T-helper 1 cell (primary cell): Measurements from ENCODE around the gene PAFAH2.

ENCODE experiments used
- DNase-seq, 5 donors: peaks; one replicate each; pipeline ENCODE4 v3.0.0-alpha.2; 2012 to 2020

Gene PAFAH2

DNA sequence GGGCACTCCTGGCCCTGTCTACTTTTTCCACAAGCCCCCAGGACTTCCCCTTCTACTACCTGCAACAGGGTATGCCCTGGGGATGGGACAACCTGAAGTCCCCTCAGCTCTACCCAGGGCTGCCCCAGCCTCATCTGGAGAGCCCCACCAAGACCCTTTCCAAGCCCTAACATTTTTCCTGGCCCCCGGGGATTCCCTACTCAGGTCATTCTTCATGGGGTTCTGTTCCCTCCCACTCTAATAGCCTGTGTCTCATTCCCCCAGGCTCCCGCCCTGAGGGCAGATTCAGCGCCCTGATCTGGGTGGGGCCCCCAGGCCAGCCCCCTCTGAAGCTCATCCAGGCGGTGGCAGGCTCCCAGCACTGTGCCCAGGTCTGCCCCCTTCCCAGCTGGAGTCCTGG lies 33.3 kb upstream of the PAFAH2 start:
- DNase-seq, result no peak

DNA sequence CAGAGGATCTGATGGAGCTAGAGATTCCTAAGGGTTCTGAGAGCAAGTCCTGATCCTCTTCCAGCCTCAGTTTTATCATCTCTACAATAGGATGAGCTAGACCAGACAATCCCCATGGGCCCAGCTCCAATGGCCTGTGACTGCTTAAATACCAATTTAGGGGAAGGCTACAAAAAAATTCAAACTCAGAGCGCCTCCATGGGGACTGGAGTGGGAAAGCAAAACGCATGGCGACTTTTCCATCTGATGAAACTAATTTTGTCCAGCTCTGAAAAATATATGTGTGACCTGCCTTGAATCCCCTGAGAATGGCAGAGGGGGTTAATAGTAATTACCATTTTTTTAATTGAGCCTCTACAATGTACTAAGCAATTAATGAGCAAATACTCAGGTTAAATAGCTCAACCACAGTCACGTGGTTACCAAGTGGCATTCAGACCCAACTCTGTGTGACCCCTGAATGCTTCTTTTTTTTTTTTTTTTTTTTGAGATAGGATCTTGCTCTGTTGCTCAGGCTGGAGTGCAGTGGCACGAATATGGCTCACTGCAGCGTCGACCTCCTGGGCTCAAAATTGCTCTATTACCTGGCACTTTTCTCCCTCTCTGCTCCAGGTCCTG lies 32.1 kb upstream of the PAFAH2 start:
- no peak for DNase-seq

DNA sequence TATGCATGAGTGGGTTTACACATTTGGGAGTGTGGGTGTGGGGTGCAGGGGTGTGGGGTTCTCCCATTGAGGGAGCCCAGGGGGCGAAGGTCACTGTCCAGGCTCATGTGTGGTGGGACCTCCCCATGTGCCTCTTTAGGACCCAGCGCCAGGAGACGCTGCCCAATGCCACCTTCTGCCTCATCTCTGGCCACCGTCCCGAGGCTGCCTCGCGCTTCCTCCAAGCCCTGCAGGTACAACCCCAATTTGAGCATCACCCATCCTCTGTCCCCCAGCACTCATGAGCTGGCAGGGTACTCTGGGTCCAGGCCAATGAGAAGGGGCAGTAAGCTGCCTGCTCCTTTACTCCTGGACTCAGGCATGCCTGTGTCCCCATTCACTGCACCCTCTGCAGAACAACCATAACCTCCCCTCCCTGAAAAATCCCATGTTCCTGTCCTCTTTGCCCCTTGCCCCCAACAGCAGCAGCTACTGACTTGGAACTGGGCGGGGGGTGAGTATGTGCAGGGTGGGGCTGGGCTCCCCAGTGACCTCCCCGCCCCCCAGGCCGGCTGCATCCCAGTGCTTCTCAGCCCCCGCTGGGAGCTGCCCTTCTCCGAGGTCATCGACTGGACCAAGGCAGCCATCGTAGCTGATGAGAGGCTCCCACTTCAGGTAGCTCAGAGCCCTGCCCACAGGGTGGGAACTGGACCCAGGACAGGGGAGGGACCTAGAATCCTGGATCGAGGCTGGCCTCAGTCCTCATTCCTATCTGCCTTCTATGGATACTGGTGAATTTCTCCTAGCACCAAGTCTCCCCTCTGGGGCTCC lies 31.4 kb upstream of the PAFAH2 start:
- no peak for DNase-seq

DNA sequence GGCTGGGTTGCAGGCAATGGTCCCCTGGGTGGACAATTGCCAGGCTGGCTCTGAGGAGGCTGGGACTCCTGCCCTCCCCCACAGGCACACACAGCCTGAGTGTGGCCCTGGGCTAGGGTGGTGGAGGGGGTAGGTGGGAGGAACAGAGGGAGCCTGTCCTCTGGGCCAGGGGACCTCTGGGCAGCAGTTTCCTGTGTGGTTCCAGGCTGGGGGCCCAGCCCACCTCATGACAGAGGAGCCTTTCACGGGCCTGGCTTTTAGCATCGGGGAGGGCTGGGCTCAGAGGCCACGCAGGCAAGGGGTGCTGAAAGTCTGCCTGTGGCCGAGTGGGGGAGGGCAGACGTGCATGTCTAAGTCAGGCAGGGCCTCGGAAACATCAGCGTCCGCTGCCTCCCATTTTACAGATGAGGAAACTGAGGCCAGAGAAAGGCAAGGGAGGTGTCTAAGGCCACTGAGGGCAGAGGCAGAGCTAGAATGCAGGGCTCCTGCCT lies 30.7 kb upstream of the PAFAH2 start:
- DNase-seq, result no peak

DNA sequence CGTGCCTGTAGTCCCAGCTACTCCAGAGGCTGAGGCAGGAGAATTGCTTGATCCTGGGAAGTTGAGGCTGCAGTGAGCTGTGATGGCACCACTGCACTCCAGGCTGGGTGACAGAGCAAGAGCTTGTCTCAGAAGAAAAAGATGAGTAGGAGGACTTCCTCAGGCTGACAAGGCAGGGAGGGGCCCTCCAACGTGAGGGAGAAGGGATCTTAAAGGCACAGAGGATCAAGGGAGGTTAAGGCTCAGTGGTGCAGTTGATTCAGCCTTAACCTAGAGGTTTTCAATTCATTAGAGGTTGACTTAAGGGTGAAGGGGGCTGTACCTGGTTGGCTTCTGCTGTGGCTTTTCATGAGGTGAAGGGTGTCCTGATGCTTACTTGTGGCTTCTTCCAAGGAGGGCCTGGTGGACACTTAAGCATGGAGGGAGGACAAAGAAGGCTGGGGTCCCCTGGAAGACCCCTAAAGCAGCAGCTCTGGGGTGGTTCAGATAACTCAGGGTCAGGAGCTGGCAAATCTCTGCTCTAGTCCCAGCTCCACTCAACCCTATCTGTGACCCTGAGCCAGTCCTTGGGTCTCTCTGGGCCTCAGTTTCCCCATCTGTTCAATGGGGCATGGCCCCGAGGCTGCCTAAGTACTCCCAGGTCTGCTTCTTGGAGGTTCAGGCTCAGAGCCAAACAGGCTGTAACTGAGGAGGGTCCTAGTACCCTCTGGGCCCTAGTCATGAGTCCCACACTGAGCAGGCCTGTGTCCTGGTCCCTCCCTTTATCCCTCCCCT lies 30.0 kb upstream of the PAFAH2 start:
- DNase-seq, result no peak

DNA sequence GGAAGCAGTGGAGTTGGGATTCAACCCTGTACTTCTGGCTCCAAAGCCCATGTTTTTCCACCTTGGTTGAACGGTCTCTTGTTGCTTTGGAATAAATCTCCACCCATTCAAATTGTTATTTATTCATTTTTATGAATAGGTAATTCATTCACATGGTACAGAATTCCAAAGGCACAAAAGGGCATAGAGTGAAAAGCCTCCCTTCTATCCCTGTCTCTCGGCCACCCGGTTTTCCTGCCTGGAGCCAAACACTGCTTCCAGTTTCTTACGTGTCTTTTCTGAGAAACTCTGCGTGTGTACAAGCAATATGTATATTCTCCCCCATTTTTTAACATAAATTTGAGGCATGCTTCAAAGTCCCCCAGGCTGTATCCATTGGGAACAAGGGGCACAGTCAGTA lies 27.7 kb upstream of the PAFAH2 start:
- no peak for DNase-seq

DNA sequence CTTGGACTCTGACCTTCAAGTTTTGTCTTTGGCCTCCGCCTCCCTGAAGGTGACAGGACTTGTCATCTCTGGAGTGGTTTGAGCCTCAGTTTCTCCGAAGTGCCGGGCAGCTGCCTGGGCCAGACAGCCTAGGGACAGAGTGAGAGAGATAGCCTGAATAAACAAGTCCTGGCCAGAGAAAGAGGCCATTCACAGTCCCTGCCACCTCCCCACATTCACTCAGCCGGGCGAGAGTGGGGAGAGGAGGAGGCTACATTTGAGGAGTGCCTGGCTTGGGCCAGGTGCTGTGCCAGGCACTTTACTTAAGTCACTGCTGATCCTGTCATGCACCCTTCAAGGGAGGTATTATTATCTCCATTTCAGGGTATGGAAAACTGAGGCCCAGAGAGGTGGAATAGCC lies 27.2 kb upstream of the PAFAH2 start:
- DNase-seq, result no peak

DNA sequence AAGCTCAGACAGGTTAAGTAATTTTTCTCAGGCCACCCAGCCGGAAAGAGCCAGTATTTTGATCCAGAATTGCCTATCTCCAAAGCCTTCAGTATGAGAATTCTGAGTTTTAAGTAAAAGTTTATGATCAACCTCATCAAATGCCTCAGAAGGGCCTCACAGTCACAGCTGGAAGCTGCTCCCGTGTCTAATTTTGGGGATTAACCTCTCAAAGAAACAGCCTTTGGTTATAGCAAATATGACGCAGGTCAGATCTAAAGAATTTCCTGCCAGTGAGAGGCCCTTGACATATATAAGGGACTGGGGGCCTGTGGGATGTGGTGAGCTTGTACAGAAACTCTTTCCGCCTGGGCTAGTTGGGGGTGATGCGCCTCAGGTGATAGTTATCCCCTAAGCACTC lies 26.0 kb upstream of the PAFAH2 start:
- no peak for DNase-seq

DNA sequence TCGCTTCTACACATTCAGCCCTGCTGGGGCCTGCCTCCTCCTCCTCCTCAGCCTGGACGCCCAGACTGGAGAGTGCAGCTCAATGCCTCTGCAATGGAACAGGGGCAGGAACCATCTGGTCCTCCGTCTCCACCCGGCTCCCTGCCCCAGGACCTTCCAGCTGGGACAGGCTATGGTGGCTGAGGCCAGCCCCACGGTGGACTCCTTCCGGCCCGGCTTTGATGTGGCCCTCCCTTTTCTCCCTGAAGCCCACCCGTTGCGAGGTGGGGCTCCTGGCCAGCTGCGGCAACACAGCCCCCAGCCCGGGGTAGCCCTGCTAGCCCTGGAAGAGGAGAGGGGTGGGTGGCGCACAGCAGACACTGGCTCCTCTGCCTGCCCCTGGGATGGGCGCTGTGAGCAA lies 25.1 kb upstream of the PAFAH2 start:
- no peak for DNase-seq

DNA sequence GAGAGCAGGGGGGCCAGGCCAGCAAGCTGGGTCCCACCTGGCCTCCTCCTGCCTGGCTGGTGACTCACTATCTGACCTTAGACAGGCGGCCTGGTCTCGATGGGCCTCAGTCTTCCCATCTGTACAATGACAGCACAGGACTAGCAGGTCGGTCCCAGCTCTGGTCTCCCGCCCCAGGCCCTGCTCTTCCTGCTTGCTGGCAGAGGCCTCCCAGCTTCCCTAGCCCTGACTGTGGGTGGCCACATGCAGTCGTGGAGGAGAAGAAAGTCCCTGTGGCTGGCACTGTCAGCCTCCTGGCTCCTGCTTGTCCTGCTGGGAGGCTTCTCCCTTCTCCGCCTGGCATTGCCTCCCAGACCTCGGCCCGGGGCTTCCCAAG lies 24.5 kb upstream of the PAFAH2 start:
- DNase-seq, result no peak

DNA sequence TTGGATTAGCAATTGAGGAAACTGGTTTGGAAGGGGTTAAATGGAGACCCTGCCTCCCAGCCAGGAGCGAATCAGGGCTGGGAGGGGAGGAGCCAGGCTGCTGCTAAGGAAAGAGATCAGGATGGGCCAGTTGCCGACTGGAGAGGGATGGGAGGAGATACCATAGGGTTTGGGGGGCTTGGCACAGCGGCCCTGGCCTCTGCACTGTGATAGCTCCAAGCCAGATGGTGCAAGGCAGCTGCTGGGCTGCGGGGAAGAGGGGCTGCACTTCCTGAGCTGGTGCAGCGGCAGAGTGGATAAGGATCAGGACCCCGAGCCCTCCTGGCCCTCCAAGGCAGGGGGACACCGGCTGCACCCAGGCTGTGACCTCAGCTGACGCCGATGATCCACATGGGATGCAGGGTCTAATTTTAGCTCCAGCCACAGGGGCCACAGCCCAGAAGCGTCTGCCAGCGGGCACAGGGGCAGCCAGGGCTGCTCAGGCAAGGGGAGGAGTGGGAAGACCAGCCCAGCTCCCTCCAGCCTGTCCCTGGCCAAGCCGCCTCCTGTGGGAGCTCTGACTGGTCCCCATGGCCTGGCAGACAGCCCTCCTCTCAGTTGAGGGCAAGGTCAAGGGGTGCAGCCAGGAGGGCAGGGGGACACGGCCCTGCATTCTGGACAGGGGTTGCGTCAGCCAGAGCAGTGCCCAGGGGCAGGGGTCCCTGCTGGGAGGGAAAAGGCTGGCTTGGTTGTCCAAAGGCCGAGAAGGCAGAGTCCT lies 24.0 kb upstream of the PAFAH2 start, which contains the start of gene EXTL1:
TSS of gene EXTL1 (plus strand) at position 129 of the 757 bp plus-strand sequence. CDS start 872 bp downstream, outside the sequence.
- no peak for DNase-seq

DNA sequence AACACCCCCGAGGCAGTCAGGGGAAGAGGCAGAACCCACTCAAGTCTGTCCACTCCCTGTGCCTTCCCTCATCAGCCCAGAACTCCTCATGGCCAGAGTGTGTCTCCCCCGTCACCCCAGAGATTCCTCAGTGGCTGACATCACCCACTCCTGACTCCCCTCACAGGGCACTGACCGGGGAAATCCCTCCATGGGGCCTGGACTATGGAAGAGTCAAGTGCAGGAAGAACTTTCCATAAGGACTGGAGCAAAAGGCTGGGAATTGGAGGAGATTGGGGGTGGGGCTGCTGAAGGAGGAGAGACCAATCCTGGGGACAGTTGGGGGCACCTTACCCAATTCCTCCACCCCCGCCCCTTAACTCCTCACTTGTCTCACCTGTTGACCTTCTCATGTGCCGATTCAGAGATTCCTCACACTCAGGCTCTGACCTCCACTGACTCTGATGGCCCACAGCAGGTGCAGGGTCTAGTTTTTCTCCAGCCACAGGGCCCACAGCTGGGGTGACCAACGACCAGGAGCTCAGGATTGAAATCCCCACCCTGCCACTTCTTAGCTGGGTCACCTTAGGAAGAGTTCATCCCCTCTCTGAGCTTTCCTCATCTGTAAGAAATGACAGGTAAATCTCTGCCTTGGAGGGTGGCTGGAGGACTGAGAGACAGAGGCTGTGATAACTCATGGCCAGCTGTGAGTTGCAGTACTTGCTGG lies 23.2 kb upstream of the PAFAH2 start:
- DNase-seq, result no peak

DNA sequence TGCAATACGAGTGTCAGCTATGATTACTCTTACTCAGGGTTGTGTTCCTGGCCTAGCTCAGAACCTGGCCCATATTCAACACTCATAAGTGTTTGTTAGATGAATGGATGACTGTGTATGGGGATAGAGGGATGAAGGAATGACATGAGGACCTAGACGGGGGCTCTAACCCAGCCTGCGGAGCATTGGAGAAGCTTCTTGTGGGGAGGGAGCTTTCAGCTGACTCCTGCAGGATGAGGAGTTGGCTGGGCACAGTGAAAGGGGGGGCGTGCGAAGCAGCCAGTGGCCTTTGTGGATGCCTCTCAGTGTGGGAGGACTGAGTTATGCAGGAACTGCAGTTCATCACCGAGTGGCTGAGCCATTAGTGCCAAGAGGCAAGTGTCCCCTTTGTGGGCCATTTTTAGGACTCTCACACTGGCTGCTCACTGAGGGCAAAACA lies 22.5 kb upstream of the PAFAH2 start:
- no peak for DNase-seq

DNA sequence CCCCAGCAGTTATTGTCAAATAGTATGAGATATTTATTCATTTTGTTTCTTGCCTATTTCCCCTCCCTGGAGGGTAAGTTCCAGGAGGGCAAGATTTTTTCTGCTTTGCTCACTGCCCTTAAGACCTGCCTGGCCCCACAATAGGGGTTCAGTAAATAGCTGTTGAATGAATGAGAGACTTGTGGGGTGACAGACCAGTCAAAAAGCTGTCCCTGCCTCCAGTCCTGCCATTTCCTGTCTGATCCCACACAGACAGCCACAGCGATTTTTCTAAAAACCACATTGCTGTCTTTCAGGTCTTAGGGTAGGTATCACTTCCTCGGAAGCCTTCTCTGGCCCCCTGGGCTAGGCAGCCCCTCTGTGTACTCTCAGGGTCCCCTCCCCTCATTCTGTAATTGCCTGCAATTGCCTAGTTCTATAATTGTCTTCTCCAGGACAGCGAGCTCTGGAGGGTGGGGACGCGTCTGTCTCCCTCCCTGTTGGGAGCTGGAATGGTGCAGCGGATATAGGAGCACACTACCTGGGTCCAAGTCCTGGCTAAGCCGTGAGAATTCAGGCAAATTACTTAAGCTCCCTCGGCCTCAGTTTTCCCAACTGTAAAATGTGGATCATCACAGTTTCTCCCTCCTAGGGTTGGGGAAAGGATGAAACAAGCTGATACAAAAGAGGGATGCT lies 21.9 kb upstream of the PAFAH2 start:
- no peak for DNase-seq

DNA sequence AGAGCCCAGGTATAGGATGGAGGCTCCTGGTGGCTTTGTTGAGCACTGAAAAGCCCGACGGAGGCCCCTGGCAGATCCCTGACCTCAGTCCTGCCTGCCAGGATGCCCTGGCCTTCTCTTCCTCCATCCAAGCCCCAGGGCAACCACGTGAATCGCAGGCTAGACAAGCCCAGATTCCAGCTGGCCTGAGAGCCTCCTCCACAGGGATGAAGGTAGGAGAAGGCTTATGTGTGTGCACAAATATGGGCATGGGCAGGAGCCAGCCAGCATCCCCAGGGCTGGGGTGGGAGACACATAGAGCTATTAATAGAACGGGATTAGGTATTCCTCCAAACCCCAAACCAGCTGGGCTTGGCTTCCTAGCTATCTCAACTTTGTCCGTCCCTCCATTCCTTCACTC lies 19.7 kb upstream of the PAFAH2 start:
- DNase-seq, result no peak

DNA sequence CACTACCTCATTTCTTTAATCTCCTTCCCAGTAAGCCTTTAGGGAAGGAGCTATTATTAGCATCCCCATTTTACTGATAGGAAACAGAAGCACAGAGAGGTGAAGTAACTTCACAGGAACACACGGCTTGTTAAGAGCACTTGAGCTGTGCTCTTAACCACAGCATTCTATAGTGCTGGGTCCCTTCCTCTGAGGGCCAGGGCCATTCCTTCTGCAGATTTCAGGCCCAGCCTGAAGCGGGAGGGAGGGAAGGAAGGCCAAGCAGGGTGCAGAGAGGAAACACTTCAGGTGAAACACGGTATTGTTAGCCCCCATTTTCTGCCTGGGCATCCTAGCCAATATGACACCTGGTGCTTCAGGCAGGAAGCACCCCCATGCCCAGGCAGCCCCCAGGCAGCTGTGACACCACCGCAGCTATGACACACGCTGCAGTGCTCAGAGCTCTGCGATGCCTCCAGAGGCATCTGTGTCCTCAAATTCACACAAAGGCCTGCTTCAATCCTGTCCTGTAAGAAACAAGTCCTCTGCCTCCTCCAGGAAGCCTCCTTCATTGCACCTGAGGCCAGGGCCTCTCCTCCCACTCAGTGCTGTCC lies 19.2 kb upstream of the PAFAH2 start:
- no peak for DNase-seq

DNA sequence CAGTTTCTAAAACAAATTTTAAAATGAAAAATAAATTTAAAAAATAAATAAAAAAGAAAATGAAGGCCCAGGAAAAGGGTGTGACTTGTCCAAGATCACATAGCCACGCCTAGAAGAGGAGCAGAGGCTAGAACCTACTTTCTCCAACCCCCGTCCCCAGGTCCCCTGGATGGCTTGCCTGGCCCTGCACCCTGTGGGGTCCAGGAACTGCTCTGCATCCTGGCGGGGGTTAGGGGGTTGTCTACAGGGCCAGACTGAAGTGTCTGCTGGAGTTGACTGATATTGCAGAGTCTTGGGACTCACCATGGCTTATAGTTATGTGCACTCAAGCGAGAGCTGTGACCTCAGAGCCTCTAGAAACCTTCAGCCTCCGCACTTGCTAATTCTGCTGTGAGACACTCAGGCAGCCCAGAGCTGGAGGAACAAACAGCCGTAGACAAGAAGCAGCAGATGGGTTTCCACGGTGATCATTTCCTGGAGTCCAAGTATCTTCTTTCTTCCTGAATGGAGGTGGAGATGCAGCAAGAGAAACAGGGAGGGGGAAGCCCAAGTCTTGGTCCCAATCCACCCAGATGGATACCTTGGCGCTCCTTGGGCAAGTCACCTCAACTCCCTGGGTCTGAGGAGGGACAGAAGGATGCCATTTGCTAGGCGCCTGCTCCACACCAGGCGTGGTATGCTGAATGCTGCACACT lies 18.5 kb upstream of the PAFAH2 start:
- no peak for DNase-seq

DNA sequence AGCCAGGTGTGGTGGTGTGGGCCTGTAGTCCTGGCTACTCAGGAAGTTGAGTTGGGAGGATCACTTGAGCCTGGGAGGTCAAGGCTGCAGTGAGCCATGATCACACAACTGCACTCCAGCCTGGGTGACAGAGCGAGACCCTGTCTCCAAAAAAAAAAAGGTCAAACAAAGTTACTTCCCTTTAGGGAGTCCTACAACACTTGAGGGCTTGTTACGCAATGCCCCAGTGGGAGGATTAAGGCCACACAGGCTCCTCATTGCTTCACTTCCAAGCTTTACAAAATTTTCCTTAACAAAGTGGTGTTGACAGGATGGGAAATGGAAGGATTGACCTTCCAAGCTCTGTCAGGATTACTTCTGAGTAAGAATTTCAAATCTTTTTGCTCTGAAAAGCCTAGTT lies 17.5 kb upstream of the PAFAH2 start:
- no peak for DNase-seq

DNA sequence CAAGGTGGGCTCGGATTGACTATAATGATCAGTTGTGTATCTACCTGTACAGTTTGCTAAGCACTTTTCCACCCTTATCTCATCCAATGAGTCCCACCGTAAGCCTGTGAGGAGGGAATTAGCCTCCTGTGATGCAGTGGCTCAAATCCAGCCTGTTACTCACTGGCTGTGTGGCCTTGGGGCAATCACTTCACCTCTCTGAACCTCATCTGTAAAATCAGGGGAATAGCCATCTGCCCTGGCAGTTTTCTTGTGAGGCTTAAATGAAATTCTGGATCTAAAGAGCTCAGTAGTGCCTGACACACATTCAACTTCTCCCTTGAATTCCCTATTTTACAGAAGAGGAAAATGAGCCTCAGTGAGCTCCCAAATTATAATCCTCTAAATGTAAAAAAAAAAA lies 16.3 kb upstream of the PAFAH2 start:
- no peak for DNase-seq

DNA sequence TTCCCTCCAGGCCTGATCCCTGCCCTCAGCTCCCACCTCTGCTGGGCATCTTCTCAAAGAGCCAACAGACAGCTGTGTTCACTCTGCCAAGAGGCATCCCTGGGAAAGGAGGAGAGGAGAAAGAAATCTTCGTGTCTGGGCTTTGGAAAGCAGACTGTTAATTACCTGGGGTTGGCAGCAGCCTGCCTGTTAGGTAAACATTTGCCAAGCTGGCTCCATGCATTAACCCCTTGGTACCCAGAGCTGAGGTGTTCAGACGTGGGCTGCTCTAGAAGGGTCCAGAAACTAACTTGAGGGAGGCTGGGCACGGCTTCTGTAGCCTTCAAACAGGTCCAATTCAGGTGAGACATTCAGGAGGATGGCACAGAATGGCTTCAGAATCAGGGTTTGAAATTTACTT lies 15.0 kb upstream of the PAFAH2 start:
- no peak for DNase-seq

DNA sequence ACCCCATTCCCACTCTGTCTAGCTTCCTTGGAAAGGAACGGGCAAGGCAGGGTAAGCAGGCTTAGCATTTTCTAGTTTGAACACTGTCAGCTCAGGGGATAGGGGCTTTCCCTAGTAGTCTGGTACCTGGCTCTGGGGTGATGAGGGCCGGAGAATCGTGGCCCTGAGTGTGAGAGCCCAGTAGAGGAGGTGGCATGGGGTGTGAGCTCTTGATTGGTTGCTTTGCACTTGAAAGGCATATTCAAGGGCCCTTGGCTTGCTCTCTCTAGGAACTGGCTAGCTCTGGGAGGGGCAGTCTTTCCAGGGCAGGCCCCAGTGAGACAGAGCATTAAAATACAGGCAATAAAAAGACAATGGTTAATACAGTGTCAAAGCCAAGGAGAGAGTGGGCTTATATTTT lies 13.0 kb upstream of the PAFAH2 start:
- DNase-seq, result no peak
